ENCODE results near the gene DCUN1D2. TPM values are rescaled to one million over a fixed set of nuclear protein-coding genes. Genes with fewer than 3 reads are reported as not detected.
"Not testable (repeated sequence)": the region's sequence is repeated elsewhere in the genome, so short reads cannot be mapped to it uniquely, and the experiment has no call there.

The DCUN1D2 gene
- total and polyA plus RNA-seq, 5 donors from 2014 or later: 6.8 to 23.0 (median 9.3) TPM

- peak overlapping the region in 2 of 3 donors; percentile 9 to 80 for H3K27ac Mint-ChIP-seq
- H3K4me1 Mint-ChIP-seq: peaks cover 0 to 7% (median 1%) of the 10 kb centered on the region in 4 donors
- peaks cover 33% of the 10 kb centered on the region for H3K36me3 Mint-ChIP-seq
- Histone ChIP-seq H3K9me3 (ENCODE audit: control insufficient read depth in 2 of 2, low read length in 2 of 2) (no peaks in the 10 kb centered on the region), H3K27ac (ENCODE audit: insufficient read depth, low read length, poor library complexity, severe bottlenecking) (no peak overlapping the region), H3K36me3 (ENCODE audit: control insufficient read depth, insufficient read depth, low read length) (peaks cover 26% of the 10 kb centered on the region), H3K4me3 (ENCODE audit: low read depth, low read length) (no peak overlapping the region), H3K4me1 (ENCODE audit: control insufficient read depth, insufficient read depth, low read length, poor library complexity, severe bottlenecking) (no peaks in the 10 kb centered on the region), H3K27me3 (ENCODE audit: control insufficient read depth, insufficient read depth, low read length) (no peaks in the 10 kb centered on the region)
- ATAC-seq (ENCODE audit: low read depth in 2 of 2) (no peak), DNase-seq (no peak)
- no peak overlapping the region for H3K4me3 Mint-ChIP-seq
- H3K27me3 Mint-ChIP-seq: no peaks in the 10 kb centered on the region
- no peaks in the 10 kb centered on the region for H3K9me3 Mint-ChIP-seq
Measured at GRCh38 chr13:113527272-113527958, 36.9 kb upstream of the DCUN1D2 start.

GRCh38 chr13:113526466-113527220 is 36.1 kb upstream of the DCUN1D2 start:
- peaks cover 25% of the 10 kb centered on the region for H3K36me3 ChIP-seq (ENCODE audit: control insufficient read depth, insufficient read depth, low read length)
- Mint-ChIP-seq H3K4me3 (no peak overlapping the region), H3K9me3 (no peaks in the 10 kb centered on the region), H3K36me3 (peaks cover 38% of the 10 kb centered on the region), H3K27me3 (no peaks in the 10 kb centered on the region), H3K4me1 (peaks cover 0 to 7% (median 1%) of the 10 kb centered on the region in 4 donors), H3K27ac (peak overlapping the region in 1 of 3 donors; percentile 33)
- H3K9me3 ChIP-seq (ENCODE audit: control insufficient read depth in 2 of 2, low read length in 2 of 2): no peaks in the 10 kb centered on the region
- no peak for ATAC-seq (ENCODE audit: low read depth in 2 of 2)
- no peak overlapping the region for H3K27ac ChIP-seq (ENCODE audit: insufficient read depth, low read length, poor library complexity, severe bottlenecking)
- no peaks in the 10 kb centered on the region for H3K27me3 ChIP-seq (ENCODE audit: control insufficient read depth, insufficient read depth, low read length)
- H3K4me3 ChIP-seq (ENCODE audit: low read depth, low read length): no peak overlapping the region
- no peaks in the 10 kb centered on the region for H3K4me1 ChIP-seq (ENCODE audit: control insufficient read depth, insufficient read depth, low read length, poor library complexity, severe bottlenecking)
- DNase-seq: no peak

GRCh38 chr13:113522438-113522837 is 31.9 kb upstream of the DCUN1D2 start:
- not testable (repeated sequence) for H3K9me3 ChIP-seq (ENCODE audit: control insufficient read depth in 2 of 2, low read length in 2 of 2); H3K4me3 Mint-ChIP-seq; DNase-seq; H3K27ac ChIP-seq (ENCODE audit: insufficient read depth, low read length, poor library complexity, severe bottlenecking); H3K27ac Mint-ChIP-seq; H3K27me3 Mint-ChIP-seq; H3K9me3 Mint-ChIP-seq; H3K4me1 ChIP-seq (ENCODE audit: control insufficient read depth, insufficient read depth, low read length, poor library complexity, severe bottlenecking); H3K27me3 ChIP-seq (ENCODE audit: control insufficient read depth, insufficient read depth, low read length); ATAC-seq (ENCODE audit: low read depth in 2 of 2); H3K4me3 ChIP-seq (ENCODE audit: low read depth, low read length)
- Mint-ChIP-seq H3K4me1 (peaks cover 0 to 13% (median 7%) of the 10 kb centered on the region in 4 donors), H3K36me3 (peaks cover 19% of the 10 kb centered on the region)
- H3K36me3 ChIP-seq (ENCODE audit: control insufficient read depth, insufficient read depth, low read length): peaks cover 10% of the 10 kb centered on the region

DNA sequence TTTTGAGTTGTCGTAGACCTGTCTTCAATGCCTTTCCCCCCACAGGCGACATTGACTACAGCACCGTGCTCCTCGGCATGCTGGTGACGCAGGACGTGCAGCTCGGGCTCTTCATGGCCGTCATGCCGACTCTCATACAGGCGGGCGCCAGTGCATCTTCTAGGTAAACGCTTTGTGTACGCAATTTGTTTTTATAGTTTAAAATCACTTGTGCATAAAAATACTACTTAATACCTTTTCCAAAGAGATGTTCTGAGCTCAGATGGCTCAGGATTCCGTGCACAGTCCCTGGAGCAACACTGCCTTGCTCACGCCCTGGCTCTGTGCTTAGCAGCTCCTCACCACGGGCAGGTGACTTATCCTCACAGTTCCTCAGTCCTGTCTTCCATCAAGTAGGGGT is 30.1 kb upstream of the DCUN1D2 start:
- ATAC-seq (ENCODE audit: low read depth in 2 of 2) (no peak), DNase-seq (no peak)
- Histone ChIP-seq H3K4me3 (ENCODE audit: low read depth, low read length) (no peak overlapping the region), H3K4me1 (ENCODE audit: control insufficient read depth, insufficient read depth, low read length, poor library complexity, severe bottlenecking) (no peaks in the 10 kb centered on the region), H3K9me3 (ENCODE audit: control insufficient read depth in 2 of 2, low read length in 2 of 2) (no peaks in the 10 kb centered on the region), H3K27me3 (ENCODE audit: control insufficient read depth, insufficient read depth, low read length) (no peaks in the 10 kb centered on the region), H3K36me3 (ENCODE audit: control insufficient read depth, insufficient read depth, low read length) (peaks cover 6% of the 10 kb centered on the region), H3K27ac (ENCODE audit: insufficient read depth, low read length, poor library complexity, severe bottlenecking) (no peak overlapping the region)
- H3K4me3 Mint-ChIP-seq: no peak overlapping the region
- no peak overlapping the region for H3K27ac Mint-ChIP-seq
- H3K9me3 Mint-ChIP-seq: no peaks in the 10 kb centered on the region
- peaks cover 0 to 13% (median 8%) of the 10 kb centered on the region in 4 donors for H3K4me1 Mint-ChIP-seq
- H3K36me3 Mint-ChIP-seq: peaks cover 19% of the 10 kb centered on the region
- no peaks in the 10 kb centered on the region for H3K27me3 Mint-ChIP-seq

GRCh38 chr13:113519556-113519955 is 29.0 kb upstream of the DCUN1D2 start:
- Histone ChIP-seq H3K27me3 (ENCODE audit: control insufficient read depth, insufficient read depth, low read length) (no peaks in the 10 kb centered on the region), H3K36me3 (ENCODE audit: control insufficient read depth, insufficient read depth, low read length) (no peaks in the 10 kb centered on the region)
- no peak overlapping the region for H3K27ac Mint-ChIP-seq

DNA sequence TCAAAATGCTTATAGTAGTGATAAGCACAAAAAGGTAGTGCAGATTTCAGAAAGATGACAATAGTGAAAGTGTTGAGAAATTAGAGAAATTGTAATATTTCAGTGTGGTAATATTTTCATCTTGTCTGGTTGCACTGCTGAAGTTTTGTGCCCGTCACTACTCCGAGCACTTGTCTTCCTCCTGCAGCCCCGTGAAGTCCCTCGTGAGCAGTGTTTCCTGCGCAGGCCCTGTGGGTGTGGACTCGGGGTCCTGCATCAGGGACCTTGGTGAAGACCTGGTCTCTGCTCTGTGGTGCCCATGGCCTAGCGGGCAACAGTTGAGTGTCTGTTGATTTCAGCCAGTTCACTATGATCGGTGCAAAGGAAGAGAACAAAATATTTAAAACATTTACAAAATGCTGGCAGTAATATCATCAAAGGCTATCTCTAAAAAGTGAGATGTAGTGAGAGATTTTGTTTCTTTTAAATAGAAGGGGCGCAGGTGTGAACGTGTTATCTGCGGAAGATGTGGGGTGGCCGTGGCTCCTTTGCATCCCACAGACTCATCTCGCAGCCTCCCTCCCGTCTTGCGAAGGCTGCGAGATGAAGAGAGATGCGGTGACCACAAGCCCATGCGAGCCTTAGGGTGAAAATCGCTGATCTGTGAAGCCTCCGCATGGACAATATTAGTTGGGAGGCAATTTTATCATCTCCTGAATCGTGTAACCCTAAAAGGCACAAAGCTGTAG is 27.7 kb upstream of the DCUN1D2 start:
- no peak overlapping the region for H3K27ac Mint-ChIP-seq
- Histone ChIP-seq H3K4me3 (ENCODE audit: low read depth, low read length) (no peak overlapping the region), H3K27me3 (ENCODE audit: control insufficient read depth, insufficient read depth, low read length) (no peaks in the 10 kb centered on the region), H3K4me1 (ENCODE audit: control insufficient read depth, insufficient read depth, low read length, poor library complexity, severe bottlenecking) (no peaks in the 10 kb centered on the region), H3K36me3 (ENCODE audit: control insufficient read depth, insufficient read depth, low read length) (no peaks in the 10 kb centered on the region), H3K27ac (ENCODE audit: insufficient read depth, low read length, poor library complexity, severe bottlenecking) (no peak overlapping the region), H3K9me3 (ENCODE audit: control insufficient read depth in 2 of 2, low read length in 2 of 2) (no peaks in the 10 kb centered on the region)
- ATAC-seq (ENCODE audit: low read depth in 2 of 2) (no peak), DNase-seq (no peak)
- H3K9me3 Mint-ChIP-seq: no peaks in the 10 kb centered on the region
- H3K36me3 Mint-ChIP-seq: peaks cover 16% of the 10 kb centered on the region
- peaks cover 0 to 9% (median 6%) of the 10 kb centered on the region in 4 donors for H3K4me1 Mint-ChIP-seq
- H3K4me3 Mint-ChIP-seq: peak overlapping the region in 1 of 4 donors; percentile 52
- H3K27me3 Mint-ChIP-seq: no peaks in the 10 kb centered on the region

More at GRCh38 chr13:113519556-113519955, 29.0 kb upstream of the DCUN1D2 start:
- Histone ChIP-seq H3K4me1 (ENCODE audit: control insufficient read depth, insufficient read depth, low read length, poor library complexity, severe bottlenecking) (no peaks in the 10 kb centered on the region), H3K27ac (ENCODE audit: insufficient read depth, low read length, poor library complexity, severe bottlenecking) (no peak overlapping the region), H3K9me3 (ENCODE audit: control insufficient read depth in 2 of 2, low read length in 2 of 2) (no peaks in the 10 kb centered on the region), H3K4me3 (ENCODE audit: low read depth, low read length) (no peak overlapping the region)
- H3K36me3 Mint-ChIP-seq: peaks cover 15% of the 10 kb centered on the region
- DNase-seq: no peak
- no peak for ATAC-seq (ENCODE audit: low read depth in 2 of 2)
- H3K9me3 Mint-ChIP-seq: no peaks in the 10 kb centered on the region
- H3K4me1 Mint-ChIP-seq: peaks cover 0 to 13% (median 8%) of the 10 kb centered on the region in 4 donors
- no peaks in the 10 kb centered on the region for H3K27me3 Mint-ChIP-seq
- no peak overlapping the region for H3K4me3 Mint-ChIP-seq

DNA sequence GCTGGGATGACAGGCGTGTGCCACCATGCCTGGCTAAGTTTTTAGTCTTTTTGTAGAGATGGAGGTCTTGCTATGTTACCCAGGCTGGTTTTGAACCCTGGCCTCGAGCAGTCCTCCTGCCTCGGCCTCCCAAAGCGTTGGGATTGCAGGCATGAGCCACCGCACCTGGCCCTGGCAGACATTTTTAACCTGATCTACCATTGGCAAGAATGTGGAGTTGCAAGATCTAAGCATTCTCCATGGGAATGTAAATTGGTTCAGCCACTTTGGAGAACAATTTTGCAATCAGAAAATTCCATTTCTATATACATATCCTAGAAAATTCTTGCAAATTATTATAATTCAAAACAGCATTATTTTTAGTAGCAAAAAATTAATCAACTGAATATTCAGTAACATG is 24.3 kb upstream of the DCUN1D2 start:
- Histone ChIP-seq H3K27ac (ENCODE audit: insufficient read depth, low read length, poor library complexity, severe bottlenecking) (no peak overlapping the region), H3K4me1 (ENCODE audit: control insufficient read depth, insufficient read depth, low read length, poor library complexity, severe bottlenecking) (no peaks in the 10 kb centered on the region), H3K27me3 (ENCODE audit: control insufficient read depth, insufficient read depth, low read length) (no peaks in the 10 kb centered on the region), H3K9me3 (ENCODE audit: control insufficient read depth in 2 of 2, low read length in 2 of 2) (no peaks in the 10 kb centered on the region), H3K36me3 (ENCODE audit: control insufficient read depth, insufficient read depth, low read length) (peaks cover 15% of the 10 kb centered on the region), H3K4me3 (ENCODE audit: low read depth, low read length) (no peak overlapping the region)
- peaks cover 22% of the 10 kb centered on the region for H3K36me3 Mint-ChIP-seq
- no peak for ATAC-seq (ENCODE audit: low read depth in 2 of 2)
- no peaks in the 10 kb centered on the region for H3K27me3 Mint-ChIP-seq
- no peak for DNase-seq
- H3K4me1 Mint-ChIP-seq: peaks cover 0 to 12% (median 5%) of the 10 kb centered on the region in 4 donors
- no peaks in the 10 kb centered on the region for H3K9me3 Mint-ChIP-seq
- H3K27ac Mint-ChIP-seq: no peak overlapping the region
- no peak overlapping the region for H3K4me3 Mint-ChIP-seq

All from CD4-positive, CD25-positive, alpha-beta regulatory T cell (primary cell).